Endothelial cell of umbilical vein (primary cell): ENCODE measurements around the gene ZNF438. TPM values are rescaled to one million over a fixed set of nuclear protein-coding genes. Genes with fewer than 3 reads are reported as not detected.

Experiments used
- BruUV-seq: library from RNA; stranded (reverse); fragments of 400-500 nt; replicated peaks from 2 replicates; lab custom pipeline; 2021; lab: Mats Ljungman, UMichigan
- CTCF ChIA-PET: fragments of 300-600, 350-600 bp; sonication (Branson Sonifier 250); formaldehyde crosslinking; loops from one replicate; lab custom pipeline; 2021; ENCODE audit warnings: antibody characterized with exemption, inconsistent platforms; lab: Charles Lee
- POLR2A ChIA-PET: fragments of 300-600, 350-600 bp; sonication (Branson Sonifier 250); formaldehyde crosslinking; loops from one replicate; lab custom pipeline; 2021; ENCODE audit warnings: antibody characterized with exemption, inconsistent platforms; lab: Charles Lee
- DNase-seq: peaks from one replicate; pipeline ENCODE4 v3.0.0-alpha.2; 2011; ENCODE audit warnings: low read depth, low spot score
- FAIRE-seq: peaks from 2 replicates; lab custom pipeline; 2011; peaks lifted over from hg19 to GRCh38; lab: Jason Lieb, UNC
- H2AFZ ChIP-seq: 2 replicates; pipeline ENCODE4 v1.6.0; 2012; ENCODE audit warnings: low read depth, low read length, control low read depth, inconsistent platforms
- H3K27ac ChIP-seq: 2 replicates; pipeline ENCODE4 v1.5.1; 2011; ENCODE audit warnings: low read depth, mild to moderate bottlenecking, control low read depth, low read length, moderate library complexity; ENCODE audit not compliant: insufficient read depth
- H3K27me3 ChIP-seq, 2 experiments: 2 replicates each; pipeline versions ENCODE4 v1.6.0 to v1.6.1; 2011; ENCODE audit warnings: low read length in 2 of 2, mixed read lengths in 1 of 2; ENCODE audit not compliant: control insufficient read depth in 2 of 2, insufficient read depth in 2 of 2
- H3K36me3 ChIP-seq, 2 experiments: 2 replicates in 1 of 2; 3 replicates in 1 of 2; pipeline ENCODE4 v1.5.1; 2011; ENCODE audit warnings: low read length in 2 of 2, mild to moderate bottlenecking in 1 of 2, moderate library complexity in 1 of 2; ENCODE audit not compliant: control insufficient read depth in 2 of 2, insufficient read depth in 2 of 2; ENCODE audit errors: extremely low read depth in 1 of 2
- H3K4me1 ChIP-seq: 3 replicates; pipeline ENCODE4 v1.5.1; 2011; ENCODE audit warnings: mild to moderate bottlenecking, low read length; ENCODE audit not compliant: control insufficient read depth, insufficient read depth; ENCODE audit errors: extremely low read depth
- H3K4me2 ChIP-seq: 2 replicates; pipeline ENCODE4 v1.6.1; 2011; ENCODE audit warnings: low read length, control low read depth, mixed read lengths; ENCODE audit not compliant: insufficient read depth
- H3K4me3 ChIP-seq, 3 experiments: fragments of 200-600 bp in 1 of 3; sonication (generic), shearing (Covaris generic) in 1 of 3; replicated peaks in 1 of 3; 2 replicates each; pipeline ENCODE4 v1.5.1; 2011 to 2016; ENCODE audit warnings: control low read depth in 3 of 3, low read length in 3 of 3, mild to moderate bottlenecking in 2 of 3, inconsistent platforms in 1 of 3, low read depth in 1 of 3, moderate library complexity in 1 of 3; ENCODE audit not compliant: insufficient read depth in 1 of 3
- H3K79me2 ChIP-seq: 2 replicates; pipeline ENCODE4 v1.6.0; 2012; ENCODE audit warnings: low read length, inconsistent platforms; ENCODE audit not compliant: control insufficient read depth, insufficient read depth
- H3K9ac ChIP-seq: replicated peaks from 2 replicates; pipeline ENCODE3; 2011; ENCODE audit warnings: low read length, control low read depth; ENCODE audit not compliant: insufficient read depth; ENCODE audit errors: extremely low read depth
- H3K9me1 ChIP-seq: replicated peaks from 3 replicates; pipeline ENCODE4 v1.6.0; 2011; ENCODE audit warnings: mild to moderate bottlenecking, low read length; ENCODE audit not compliant: control insufficient read depth, insufficient read depth; ENCODE audit errors: extremely low read depth
- H3K9me3 ChIP-seq: replicated peaks from 2 replicates; pipeline ENCODE4 v1.5.1; 2012; ENCODE audit warnings: low read length, inconsistent platforms; ENCODE audit not compliant: control insufficient read depth, insufficient read depth
- H4K20me1 ChIP-seq: replicated peaks from 2 replicates; pipeline ENCODE3; 2011; ENCODE audit warnings: mild to moderate bottlenecking, low read length; ENCODE audit not compliant: control insufficient read depth, insufficient read depth; ENCODE audit errors: extremely low read depth
- CTCF ChIP-seq, 2 donors: IDR thresholded peaks; 1 replicate in 1 of 2; 2 replicates in 1 of 2; pipeline ENCODE4 v1.5.1; 2011; ENCODE audit warnings: low read length in 2 of 2, mild to moderate bottlenecking in 2 of 2, moderate library complexity in 2 of 2, control low read depth in 1 of 2, inconsistent platforms in 1 of 2, low read depth in 1 of 2; ENCODE audit not compliant: insufficient read depth in 1 of 2; ENCODE audit errors: extremely low read depth in 1 of 2
- EZH2 ChIP-seq: IDR thresholded peaks from 2 replicates; pipeline ENCODE4 v1.6.1; 2012; ENCODE audit warnings: borderline replicate concordance, low read depth, mild to moderate bottlenecking, moderate library complexity, low read length, inconsistent platforms; ENCODE audit not compliant: severe bottlenecking
- FOS ChIP-seq: IDR thresholded peaks from 2 replicates; pipeline ENCODE4 v1.6.1; 2011; ENCODE audit warnings: mild to moderate bottlenecking, low read length, moderate library complexity, borderline replicate concordance; ENCODE audit not compliant: insufficient read depth
- GATA2 ChIP-seq: IDR thresholded peaks from 2 replicates; pipeline ENCODE4 v1.7.0; 2011; ENCODE audit warnings: low read depth, mild to moderate bottlenecking, moderate library complexity, mixed read lengths, low read length; ENCODE audit not compliant: insufficient read length, insufficient read depth
- JUN ChIP-seq: IDR thresholded peaks from 2 replicates; pipeline ENCODE4 v1.6.1; 2011; ENCODE audit warnings: borderline replicate concordance, low read depth; ENCODE audit not compliant: insufficient read length, insufficient read depth
- MAX ChIP-seq: IDR thresholded peaks from 2 replicates; pipeline ENCODE4 v1.6.1; 2011; ENCODE audit not compliant: insufficient read depth, insufficient read length
- MYC ChIP-seq: IDR thresholded peaks from one replicate; pipeline ENCODE4 v1.6.1; 2011; ENCODE audit warnings: mild to moderate bottlenecking, low read depth, low read length
- POLR2AphosphoS5 ChIP-seq: IDR thresholded peaks from 2 replicates; pipeline ENCODE4 v1.6.1; 2012; ENCODE audit warnings: low read depth, mild to moderate bottlenecking, control low read depth, low read length, moderate library complexity; ENCODE audit not compliant: insufficient read depth
- dilution Hi-C: fragments of 300-500 bp; cut with MboI; formaldehyde crosslinking; loops from one replicate; pipeline ENCODE4 v1.15.0; 2019; ENCODE audit warnings: low sequenced_read_pairs; ENCODE audit not compliant: extremely low pct_ligation_motif_present
- intact Hi-C: fragments of 100-400 bp; cut with micrococcal nuclease; formaldehyde crosslinking; loops from one replicate; pipeline ENCODE4 v1.10.0; 2022
- polyA plus RNA-seq, 4 experiments: library from polyadenylated mRNA; depleted of rRNA in 3 of 4; stranded (reverse) in 3 of 4; unstranded in 1 of 4; fragments of >200 nt; gene quantifications; 2 replicates each; pipeline versions ENCODE4 v1.2.1 to v1.2.3, GENCODE V29; 2011 to 2012; ENCODE audit warnings: missing spikeins in 1 of 4
- total RNA-seq: library from RNA; stranded (reverse); gene quantifications from 2 replicates; pipeline ENCODE4 v1.2.3, GENCODE V29; 2021

Gene ZNF438
- total and polyA plus RNA-seq, 2 donors (not counting 3 experiments of a cell fraction or from before 2014, with no cell fraction given): 7.2 to 15.1 TPM

- Histone ChIP-seq H3K4me3 (no peak overlapping the region), H3K27ac (no peak overlapping the region), H3K9me1 (no peaks in the 10 kb centered on the region), H2AFZ (no peak overlapping the region), H3K4me2 (no peak overlapping the region), H3K36me3 (peaks cover 0 to 5% of the 10 kb centered on the region in 2 experiments), H3K9me3 (no peaks in the 10 kb centered on the region), H3K79me2 (peaks cover 8% of the 10 kb centered on the region), H4K20me1 (no peaks in the 10 kb centered on the region), H3K4me1 (peaks cover 2% of the 10 kb centered on the region), H3K27me3 (no peaks in the 10 kb centered on the region), H3K9ac (no peak overlapping the region)
- dilution Hi-C loops (no loop called here), intact Hi-C loops (no loop called here)
- POLR2A ChIA-PET: no interaction called here
- TF ChIP-seq GATA2 (no peak), POLR2AphosphoS5 (no peak), FOS (no peak), MAX (no peak), CTCF (IDR thresholded peaks at IDR 0.05; ENCODE audit: extremely low read depth in 1 of 2, insufficient read depth in 1 of 2, low read depth in 1 of 2, low read length in 2 of 2) (no peak), JUN (no peak), MYC (no peak), EZH2 (no peak)
- FAIRE-seq: no peak
- DNase-seq: no peak
- CTCF ChIA-PET: no interaction called here
- BruUV-seq: no TSS peak
These were observed 56.8 kb downstream of the ZNF438 start for GRCh38 chr10:30974773-30975415.
